WTC11 (cell line): ENCODE results near the gene SLC2A5. TPM values are rescaled to one million over a fixed set of nuclear protein-coding genes. Genes with fewer than 3 reads are reported as not detected.

Experiments
- ATAC-seq: fragments of 200-7000 bp; cut with Tn5 transposase; 2 replicates; pipeline ENCODE4 v1.10.0; 2021; ENCODE audit warnings: mild to moderate bottlenecking, moderate library complexity
- CTCF ChIA-PET: fragments of 300-600 bp; sonication (Branson Sonifier 250); formaldehyde crosslinking; loops from one replicate; lab custom pipeline; 2021; ENCODE audit warnings: antibody characterized with exemption; lab: Charles Lee
- POLR2A ChIA-PET: fragments of 350-600 bp; sonication (Branson Sonifier 250); formaldehyde crosslinking; loops from one replicate; lab custom pipeline; 2021; ENCODE audit warnings: antibody characterized with exemption; lab: Charles Lee
- DNase-seq: peaks from one replicate; pipeline ENCODE4 v3.0.0; 2021; ENCODE audit warnings: low spot score
- H3K27ac Mint-ChIP-seq: 2 replicates; pipeline ENCODE4 v1.8.0; 2021; ENCODE audit warnings: mixed read lengths
- H3K27me3 Mint-ChIP-seq: 2 replicates; pipeline ENCODE4 v1.8.0; 2021; ENCODE audit warnings: low read depth, mild to moderate bottlenecking, moderate library complexity, mixed read lengths
- H3K36me3 Mint-ChIP-seq: 2 replicates; pipeline ENCODE4 v1.8.0; 2021; ENCODE audit warnings: mixed read lengths
- H3K4me1 Mint-ChIP-seq: 2 replicates; pipeline ENCODE4 v1.8.0; 2022; ENCODE audit warnings: mixed read lengths
- H3K4me3 Mint-ChIP-seq: 2 replicates; pipeline ENCODE4 v1.8.0; 2021; ENCODE audit warnings: mild to moderate bottlenecking, moderate library complexity, mixed read lengths
- H3K9me3 Mint-ChIP-seq: 2 replicates; pipeline ENCODE4 v1.8.0; 2021; ENCODE audit warnings: mixed read lengths
- ARID4B ChIP-seq: sonication (generic); formaldehyde crosslinking; IDR thresholded peaks from 2 replicates; pipeline ENCODE4 v1.8.0; 2023; ENCODE audit warnings: missing genetic modification reagents, mild to moderate bottlenecking, borderline replicate concordance
- ATF2 ChIP-seq: sonication (generic); formaldehyde crosslinking; IDR thresholded peaks from 2 replicates; pipeline ENCODE4 v1.8.1; 2022; ENCODE audit warnings: low read depth, missing genetic modification reagents, borderline replicate concordance
- CBFB ChIP-seq: sonication (generic); formaldehyde crosslinking; IDR thresholded peaks from 2 replicates; pipeline ENCODE4 v1.8.1; 2022; ENCODE audit warnings: mild to moderate bottlenecking, low read depth, missing genetic modification reagents
- CREM ChIP-seq: sonication (generic); formaldehyde crosslinking; IDR thresholded peaks from 2 replicates; pipeline ENCODE4 v1.8.1; 2022; ENCODE audit warnings: mild to moderate bottlenecking, missing genetic modification reagents, moderate library complexity
- ERG ChIP-seq: fragments of 250-450 bp; sonication (Bioruptor Pico); IDR thresholded peaks from 2 replicates; pipeline ENCODE4 v1.8.0; 2021; ENCODE audit warnings: mild to moderate bottlenecking
- ESRRA ChIP-seq: sonication (generic); formaldehyde crosslinking; IDR thresholded peaks from 2 replicates; pipeline ENCODE4 v1.8.1; 2022; ENCODE audit warnings: mild to moderate bottlenecking, missing genetic modification reagents, borderline replicate concordance
- GABPB1 ChIP-seq: sonication (generic); formaldehyde crosslinking; IDR thresholded peaks from 2 replicates; pipeline ENCODE4 v1.8.1; 2023; ENCODE audit warnings: mild to moderate bottlenecking, missing genetic modification reagents
- NFATC4 ChIP-seq: fragments of 250-450 bp; sonication (Bioruptor Pico); IDR thresholded peaks from 2 replicates; pipeline ENCODE4 v1.9.0; 2021; ENCODE audit warnings: mild to moderate bottlenecking
- NR2C2 ChIP-seq: sonication (generic); formaldehyde crosslinking; IDR thresholded peaks from 2 replicates; pipeline ENCODE4 v1.8.0; 2022; ENCODE audit warnings: mild to moderate bottlenecking, missing genetic modification reagents
- PRRX2 ChIP-seq: fragments of 250-450 bp; sonication (Bioruptor Pico); IDR thresholded peaks from 2 replicates; pipeline ENCODE4 v1.8.0; 2021; ENCODE audit warnings: mild to moderate bottlenecking
- RELA ChIP-seq: sonication (generic); formaldehyde crosslinking; IDR thresholded peaks from 2 replicates; pipeline ENCODE4 v1.8.1; 2022; ENCODE audit warnings: missing genetic modification reagents, mild to moderate bottlenecking, borderline replicate concordance
- RORB ChIP-seq: fragments of 250-450 bp; sonication (Bioruptor Pico); IDR thresholded peaks from 2 replicates; pipeline ENCODE4 v1.9.0; 2021; ENCODE audit warnings: mild to moderate bottlenecking
- STAT6 ChIP-seq: sonication (generic); formaldehyde crosslinking; conservative IDR thresholded peaks from 2 replicates; pipeline ENCODE4 v1.8.1; 2023; ENCODE audit warnings: mild to moderate bottlenecking, low read depth, missing genetic modification reagents, moderate library complexity
- ZNF317 ChIP-seq: sonication (generic); formaldehyde crosslinking; IDR thresholded peaks from 2 replicates; pipeline ENCODE4 v1.8.1; 2023; ENCODE audit warnings: low read depth, mild to moderate bottlenecking, moderate library complexity, missing genetic modification reagents, borderline replicate concordance
- ZSCAN18 ChIP-seq: fragments of 250-450 bp; sonication (Bioruptor Pico); IDR thresholded peaks from 2 replicates; pipeline ENCODE4 v2.1.2; 2022; ENCODE audit warnings: mild to moderate bottlenecking, moderate library complexity
- total RNA-seq: library from RNA; stranded (reverse); gene quantifications from 3 replicates; pipeline ENCODE4 v1.2.3, GENCODE V29; 2021
- TF ChIP-seq, protein P1 (sequence below): fragments of 250-450 bp; sonication (Bioruptor Pico); IDR thresholded peaks from 2 replicates; pipeline ENCODE4 v1.9.0; 2021; ENCODE audit warnings: moderate library complexity, mild to moderate bottlenecking, inconsistent platforms, borderline replicate concordance
- TF ChIP-seq, protein P2 (sequence below): fragments of 250-450 bp; sonication (Bioruptor Pico); conservative IDR thresholded peaks from 2 replicates; pipeline ENCODE4 v1.9.0; 2021; ENCODE audit warnings: mild to moderate bottlenecking
- TF ChIP-seq, protein P3 (sequence below): fragments of 250-450 bp; sonication (Bioruptor Pico); IDR thresholded peaks from 2 replicates; pipeline ENCODE4 v1.9.0; 2021; ENCODE audit warnings: mild to moderate bottlenecking

SLC2A5 gene
- total RNA-seq, 1 experiment from 2014 or later: 0.04 TPM

- TF ChIP-seq ERG (CRISPR knock-in tag): no peak
- TF ChIP-seq ZSCAN18 (CRISPR knock-in tag): no peak
- no peak for TF ChIP-seq ZNF317
- TF ChIP-seq NR2C2 (CRISPR knock-in tag): no peak
- no peak for TF ChIP-seq STAT6 (CRISPR knock-in tag)
- no peak for TF ChIP-seq RELA (CRISPR knock-in tag)
- TF ChIP-seq RORB (CRISPR knock-in tag): no peak
Measured at GRCh38 chr1:9111957-9112356, 42.5 kb upstream of the SLC2A5 start (continued).

- POLR2A ChIA-PET: no interaction called here
- Mint-ChIP-seq H3K27ac (no peak overlapping the region), H3K27me3 (no peaks in the 10 kb centered on the region), H3K36me3 (peaks cover 2% of the 10 kb centered on the region; the same call in 1 of the 2 replicates), H3K4me1 (no peaks in the 10 kb centered on the region), H3K9me3 (no peaks in the 10 kb centered on the region), H3K4me3 (no peak overlapping the region)
- CTCF ChIA-PET: interaction anchor here (0.6 to 2.6 kb wide), 33 partner anchors 9 to 379 kb away, joined by 3 to 31 read pairs (median 5); partner anchors contain the start of gene H6PD
- ATAC-seq (no peak), DNase-seq (no peak)
- no peak for TF ChIP-seq PRRX2 (CRISPR knock-in tag)
- no peak for TF ChIP-seq GABPB1 (CRISPR knock-in tag)
- no peak for TF ChIP-seq ARID4B (CRISPR knock-in tag)
- TF ChIP-seq, protein P1, sequence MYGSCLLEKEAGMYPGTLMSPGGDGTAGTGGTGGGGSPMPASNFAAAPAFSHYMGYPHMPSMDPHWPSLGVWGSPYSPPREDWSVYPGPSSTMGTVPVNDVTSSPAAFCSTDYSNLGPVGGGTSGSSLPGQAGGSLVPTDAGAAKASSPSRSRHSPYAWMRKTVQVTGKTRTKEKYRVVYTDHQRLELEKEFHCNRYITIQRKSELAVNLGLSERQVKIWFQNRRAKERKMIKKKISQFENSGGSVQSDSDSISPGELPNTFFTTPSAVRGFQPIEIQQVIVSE (CRISPR knock-in tag): no peak
- TF ChIP-seq, protein P2, sequence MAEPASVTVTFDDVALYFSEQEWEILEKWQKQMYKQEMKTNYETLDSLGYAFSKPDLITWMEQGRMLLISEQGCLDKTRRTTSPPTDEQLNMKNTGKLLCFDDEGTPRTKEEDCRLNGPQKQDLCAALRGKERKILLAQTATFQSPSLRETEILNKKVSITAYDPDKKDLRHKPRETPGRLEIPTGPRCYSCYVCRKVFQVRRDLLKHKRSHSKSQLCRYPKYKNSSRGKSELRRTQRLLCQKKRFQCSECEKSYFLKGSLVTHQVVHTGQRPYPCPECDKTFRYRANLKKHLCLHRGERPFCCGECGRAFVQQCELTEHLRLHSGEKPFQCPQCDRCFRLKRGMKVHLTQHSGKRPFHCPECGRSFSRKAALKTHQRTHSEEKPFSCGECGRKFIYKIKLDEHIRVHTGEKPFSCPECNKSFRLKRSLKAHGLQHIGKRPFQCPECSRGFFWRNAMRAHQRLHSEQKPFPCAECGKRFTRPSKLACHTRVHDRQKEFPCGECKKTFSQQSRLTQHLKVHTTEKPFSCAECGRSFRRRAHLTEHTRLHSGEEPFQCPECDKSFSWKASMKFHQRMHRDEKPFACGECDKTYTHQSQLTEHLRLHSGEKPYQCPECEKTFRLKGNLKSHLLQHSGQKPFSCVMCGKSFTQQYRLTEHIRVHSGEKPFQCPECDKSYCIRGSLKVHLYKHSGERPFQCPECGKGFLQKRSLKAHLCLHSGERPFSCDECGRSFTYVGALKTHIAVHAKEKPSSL: no peak
- TF ChIP-seq CREM: no peak
- TF ChIP-seq ESRRA: no peak
- TF ChIP-seq, protein P3, sequence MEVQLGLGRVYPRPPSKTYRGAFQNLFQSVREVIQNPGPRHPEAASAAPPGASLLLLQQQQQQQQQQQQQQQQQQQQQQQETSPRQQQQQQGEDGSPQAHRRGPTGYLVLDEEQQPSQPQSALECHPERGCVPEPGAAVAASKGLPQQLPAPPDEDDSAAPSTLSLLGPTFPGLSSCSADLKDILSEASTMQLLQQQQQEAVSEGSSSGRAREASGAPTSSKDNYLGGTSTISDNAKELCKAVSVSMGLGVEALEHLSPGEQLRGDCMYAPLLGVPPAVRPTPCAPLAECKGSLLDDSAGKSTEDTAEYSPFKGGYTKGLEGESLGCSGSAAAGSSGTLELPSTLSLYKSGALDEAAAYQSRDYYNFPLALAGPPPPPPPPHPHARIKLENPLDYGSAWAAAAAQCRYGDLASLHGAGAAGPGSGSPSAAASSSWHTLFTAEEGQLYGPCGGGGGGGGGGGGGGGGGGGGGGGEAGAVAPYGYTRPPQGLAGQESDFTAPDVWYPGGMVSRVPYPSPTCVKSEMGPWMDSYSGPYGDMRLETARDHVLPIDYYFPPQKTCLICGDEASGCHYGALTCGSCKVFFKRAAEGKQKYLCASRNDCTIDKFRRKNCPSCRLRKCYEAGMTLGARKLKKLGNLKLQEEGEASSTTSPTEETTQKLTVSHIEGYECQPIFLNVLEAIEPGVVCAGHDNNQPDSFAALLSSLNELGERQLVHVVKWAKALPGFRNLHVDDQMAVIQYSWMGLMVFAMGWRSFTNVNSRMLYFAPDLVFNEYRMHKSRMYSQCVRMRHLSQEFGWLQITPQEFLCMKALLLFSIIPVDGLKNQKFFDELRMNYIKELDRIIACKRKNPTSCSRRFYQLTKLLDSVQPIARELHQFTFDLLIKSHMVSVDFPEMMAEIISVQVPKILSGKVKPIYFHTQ: no peak
- no peak for TF ChIP-seq ATF2 (CRISPR knock-in tag)
- no peak for TF ChIP-seq NFATC4 (CRISPR knock-in tag)
- no peak for TF ChIP-seq CBFB
Measured at GRCh38 chr1:9111357-9111691, 41.9 kb upstream of the SLC2A5 start.
